Neural progenitor cell (in vitro differentiated cells): ENCODE results near the gene FAM43B. TPM values are rescaled to one million over a fixed set of nuclear protein-coding genes. Genes with fewer than 3 reads are reported as not detected.

ENCODE experiments used
- DNase-seq: peaks from one replicate; pipeline ENCODE4 v3.0.0-alpha.2; 2016; ENCODE audit warnings: low spot score
- H2AFZ ChIP-seq: fragments of 200-600 bp; sonication (generic); replicated peaks from 2 replicates; pipeline ENCODE4 v1.6.1; 2016; ENCODE audit warnings: antibody characterized with exemption
- H3F3A ChIP-seq: fragments of 200-600 bp; sonication (generic); 2 replicates; pipeline ENCODE4 v1.6.1; 2016; ENCODE audit warnings: antibody characterized with exemption, low read depth
- H3K27ac ChIP-seq: fragments of 200-600 bp; sonication (generic); 2 replicates; pipeline ENCODE4 v1.5.1; 2016; ENCODE audit warnings: mild to moderate bottlenecking
- H3K27me3 ChIP-seq: fragments of 200-600 bp; sonication (generic); 2 replicates; pipeline ENCODE4 v1.6.1; 2016; ENCODE audit warnings: mild to moderate bottlenecking, moderate library complexity
- H3K36me3 ChIP-seq: fragments of 200-600 bp; sonication (generic); 2 replicates; pipeline ENCODE4 v1.5.1; 2016
- H3K4me1 ChIP-seq: fragments of 200-600 bp; sonication (generic); 2 replicates; pipeline ENCODE4 v1.6.1; 2016; ENCODE audit warnings: mixed run types
- H3K4me2 ChIP-seq: fragments of 200-600 bp; sonication (generic); 2 replicates; pipeline ENCODE4 v1.6.1; 2016
- H3K4me3 ChIP-seq: fragments of 200-600 bp; sonication (generic); 2 replicates; pipeline ENCODE4 v1.5.1; 2016
- H3K79me2 ChIP-seq: fragments of 200-600 bp; sonication (generic); 2 replicates; pipeline ENCODE4 v1.6.1; 2016; ENCODE audit warnings: low read depth
- H3K9ac ChIP-seq: fragments of 200-600 bp; sonication (generic); 2 replicates; pipeline ENCODE4 v1.6.1; 2016
- H3K9me3 ChIP-seq: fragments of 200-600 bp; sonication (generic); 2 replicates; pipeline ENCODE4 v1.5.1; 2016; ENCODE audit warnings: low read depth
- H4K20me1 ChIP-seq: fragments of 200-600 bp; sonication (generic); 2 replicates; pipeline ENCODE4 v1.6.1; 2016; ENCODE audit warnings: low read depth
- H3K27ac Mint-ChIP-seq: 3 replicates; pipeline ENCODE4 v1.8.0; 2021; ENCODE audit warnings: mixed read lengths
- H3K27me3 Mint-ChIP-seq: 2 replicates; pipeline ENCODE4 v1.8.0; 2022; ENCODE audit warnings: low read depth, mild to moderate bottlenecking, inconsistent platforms, moderate library complexity, mixed read lengths; ENCODE audit not compliant: insufficient read depth
- H3K36me3 Mint-ChIP-seq: 3 replicates; pipeline ENCODE4 v1.8.0; 2021; ENCODE audit warnings: mixed read lengths
- H3K4me1 Mint-ChIP-seq: 3 replicates; pipeline ENCODE4 v1.8.0; 2021; ENCODE audit warnings: mixed read lengths
- H3K4me3 Mint-ChIP-seq: 3 replicates; pipeline ENCODE4 v1.8.0; 2021; ENCODE audit warnings: mild to moderate bottlenecking, moderate library complexity, mixed read lengths
- H3K9me3 Mint-ChIP-seq: 3 replicates; pipeline ENCODE4 v1.8.0; 2020; ENCODE audit warnings: mixed read lengths
- CTCF ChIP-seq: fragments of 200-600 bp; sonication (generic); IDR thresholded peaks from 2 replicates; pipeline ENCODE4 v1.5.1; 2017; ENCODE audit warnings: antibody characterized with exemption, mild to moderate bottlenecking
- EZH2 ChIP-seq: fragments of 200-600 bp; sonication (generic); IDR thresholded peaks from 2 replicates; pipeline ENCODE4 v1.6.1; 2017; ENCODE audit warnings: antibody characterized with exemption, mild to moderate bottlenecking, moderate library complexity
- EZH2phosphoT487 ChIP-seq: fragments of 200-600 bp; sonication (generic); IDR thresholded peaks from 2 replicates; pipeline ENCODE4 v1.6.1; 2017; ENCODE audit warnings: antibody characterized with exemption
- total RNA-seq: library from RNA; depleted of rRNA; stranded (reverse); fragments of >200 nt; gene quantifications from 2 replicates; pipeline ENCODE4 v1.2.3, GENCODE V29; 2015; ENCODE audit warnings: low replicate concordance

The FAM43B gene
- total RNA-seq, 1 donor from 2014 or later = not detected

DNA sequence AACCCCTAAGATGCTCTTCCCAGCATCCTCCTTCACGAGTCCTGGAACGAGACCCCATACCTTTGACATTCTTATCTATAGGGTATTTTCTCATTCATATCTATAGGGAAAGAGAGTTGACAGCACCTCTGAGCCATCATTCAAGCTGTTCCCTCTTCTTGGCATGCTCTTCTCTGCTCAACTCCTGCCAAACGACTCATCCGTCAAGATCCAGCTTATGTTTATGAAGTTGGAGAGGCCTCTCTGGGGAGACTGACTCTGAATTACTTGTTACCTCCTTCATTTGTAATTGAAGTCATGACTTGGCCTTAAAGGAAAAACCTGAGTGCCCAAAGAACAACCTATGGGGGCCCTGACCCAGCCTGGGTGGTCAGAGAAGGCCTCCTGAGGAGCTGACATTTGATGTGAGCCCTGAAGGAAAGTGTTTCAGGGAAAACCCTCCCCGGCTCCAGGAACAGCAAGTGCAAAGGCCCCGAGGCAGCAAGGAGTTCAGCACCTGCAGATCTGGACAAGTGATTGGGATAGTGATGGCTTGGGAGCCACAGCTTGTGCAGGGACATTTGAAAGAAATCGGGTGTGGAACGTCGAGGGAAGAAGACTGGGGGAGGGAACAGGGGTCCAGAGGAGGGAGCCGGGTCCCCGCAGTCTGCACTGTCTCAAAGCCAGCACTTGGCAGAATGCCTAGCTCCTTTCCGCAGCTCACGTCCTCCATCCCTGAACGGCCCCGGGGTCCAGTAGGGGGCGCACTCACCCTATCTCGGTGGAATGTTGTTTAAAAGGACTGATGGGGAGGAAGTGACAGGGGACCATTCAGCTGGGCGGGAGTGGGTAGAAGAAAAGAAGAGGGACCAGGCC is 22.5 kb downstream of the FAM43B start:
- peaks cover 14% of the 10 kb centered on the region for H3K27me3 Mint-ChIP-seq
- Histone ChIP-seq H3K9ac (no peak overlapping the region), H3K4me1 (no peaks in the 10 kb centered on the region), H3K4me2 (no peak overlapping the region), H3K4me3 (no peak overlapping the region), H3K36me3 (no peaks in the 10 kb centered on the region), H3K27ac (no peak overlapping the region), H3K79me2 (no peaks in the 10 kb centered on the region), H3K9me3 (no peaks in the 10 kb centered on the region), H3F3A (no peaks in the 10 kb centered on the region), H4K20me1 (no peaks in the 10 kb centered on the region), H2AFZ (peak overlapping the region; percentile 98), H3K27me3 (peaks cover 38% of the 10 kb centered on the region)
- H3K4me1 Mint-ChIP-seq = no peaks in the 10 kb centered on the region
- DNase-seq = peak; percentile 88
- H3K27ac Mint-ChIP-seq = no peak overlapping the region
- TF ChIP-seq CTCF (peak; percentile 97), EZH2phosphoT487 (no peak)
- no peak overlapping the region for H3K4me3 Mint-ChIP-seq
- H3K36me3 Mint-ChIP-seq = no peaks in the 10 kb centered on the region
- H3K9me3 Mint-ChIP-seq = no peaks in the 10 kb centered on the region

GRCh38 chr1:20575541-20576336 is 23.4 kb downstream of the FAM43B start:
- H3K4me3 ChIP-seq = no peak overlapping the region
- H3F3A ChIP-seq = no peaks in the 10 kb centered on the region
- no peak overlapping the region for H3K4me3 Mint-ChIP-seq
- peaks cover 9% of the 10 kb centered on the region for H3K27me3 Mint-ChIP-seq
- H3K9me3 ChIP-seq = no peaks in the 10 kb centered on the region
- no peak overlapping the region for H3K4me2 ChIP-seq
- H3K36me3 Mint-ChIP-seq = no peaks in the 10 kb centered on the region
- no peaks in the 10 kb centered on the region for H3K36me3 ChIP-seq
- peaks cover 38% of the 10 kb centered on the region for H3K27me3 ChIP-seq
- H3K9ac ChIP-seq = no peak overlapping the region
- H3K79me2 ChIP-seq = no peaks in the 10 kb centered on the region
- H3K4me1 Mint-ChIP-seq = no peaks in the 10 kb centered on the region
- peak overlapping the region; percentile 98 for H2AFZ ChIP-seq
- DNase-seq = no peak
- no peaks in the 10 kb centered on the region for H4K20me1 ChIP-seq
- no peak overlapping the region for H3K27ac Mint-ChIP-seq
- no peaks in the 10 kb centered on the region for H3K4me1 ChIP-seq
- no peak for TF ChIP-seq EZH2
- no peak for TF ChIP-seq CTCF
- no peak for TF ChIP-seq EZH2phosphoT487
- no peak overlapping the region for H3K27ac ChIP-seq
- H3K9me3 Mint-ChIP-seq = no peaks in the 10 kb centered on the region

GRCh38 chr1:20578062-20578461 is 25.7 kb downstream of the FAM43B start:
- H3K4me1 Mint-ChIP-seq = no peaks in the 10 kb centered on the region
- no peak overlapping the region for H3K9ac ChIP-seq
- H3K4me1 ChIP-seq = no peaks in the 10 kb centered on the region
- no peak overlapping the region for H3K4me2 ChIP-seq
- H3K27me3 ChIP-seq = peaks cover 19% of the 10 kb centered on the region
- no peaks in the 10 kb centered on the region for H3K9me3 ChIP-seq
- H3K79me2 ChIP-seq = no peaks in the 10 kb centered on the region
- H3K27ac ChIP-seq = no peak overlapping the region
- H3K27ac Mint-ChIP-seq = no peak overlapping the region
- H2AFZ ChIP-seq = no peak overlapping the region
- no peak for DNase-seq
- no peak overlapping the region for H3K4me3 ChIP-seq
- no peaks in the 10 kb centered on the region for H3F3A ChIP-seq
- TF ChIP-seq EZH2phosphoT487 (no peak), EZH2 (no peak), CTCF (no peak)
- H4K20me1 ChIP-seq = no peaks in the 10 kb centered on the region
- no peaks in the 10 kb centered on the region for H3K36me3 Mint-ChIP-seq
- H3K27me3 Mint-ChIP-seq = peaks cover 15% of the 10 kb centered on the region
- no peak overlapping the region for H3K4me3 Mint-ChIP-seq
- no peaks in the 10 kb centered on the region for H3K9me3 Mint-ChIP-seq
- H3K36me3 ChIP-seq = no peaks in the 10 kb centered on the region
